ENCODE measurements around the gene VWF. TPM values are rescaled to one million over a fixed set of nuclear protein-coding genes. Genes with fewer than 3 reads are reported as not detected.

The VWF gene
- total and polyA plus RNA-seq, 2 donors (not counting 3 experiments of a cell fraction or from before 2014, with no cell fraction given) = 1,041 to 2,328 TPM

- ChIA-PET POLR2A (no interaction called here), CTCF (interaction anchor here (1.0 kb wide), 1 partner anchor 28 kb away, joined by 3 read pairs; no protein-coding TSS in a partner anchor)
- BruUV-seq (replicated peaks) = no TSS peak
- Histone ChIP-seq H3K79me2 (ENCODE audit: control insufficient read depth, insufficient read depth, low read length) (peaks cover 27% of the 10 kb centered on the region), H3K4me1 (ENCODE audit: control insufficient read depth, extremely low read depth, insufficient read depth, low read length) (peaks cover 74% of the 10 kb centered on the region), H3K27me3 (ENCODE audit: control insufficient read depth in 2 of 2, insufficient read depth in 2 of 2, low read length in 2 of 2) (no peaks in the 10 kb centered on the region), H3K4me2 (ENCODE audit: insufficient read depth, low read length) (no peak overlapping the region), H3K36me3 (ENCODE audit: control insufficient read depth in 2 of 2, extremely low read depth in 1 of 2, insufficient read depth in 2 of 2, low read length in 2 of 2) (peaks cover 51 to 60% of the 10 kb centered on the region in 2 experiments), H3K4me3 (replicated peaks in 1 of 3; ENCODE audit: insufficient read depth in 1 of 3, low read depth in 1 of 3, low read length in 3 of 3) (no peak overlapping the region), H2AFZ (ENCODE audit: low read depth, low read length) (no peak overlapping the region), H3K9me1 (replicated peaks; ENCODE audit: control insufficient read depth, extremely low read depth, insufficient read depth, low read length) (no peaks in the 10 kb centered on the region), H3K27ac (ENCODE audit: insufficient read depth, low read depth, low read length) (peak overlapping the region; percentile 13), H3K9ac (replicated peaks; ENCODE audit: extremely low read depth, insufficient read depth, low read length) (no peak overlapping the region), H4K20me1 (replicated peaks; ENCODE audit: control insufficient read depth, extremely low read depth, insufficient read depth, low read length) (no peaks in the 10 kb centered on the region), H3K9me3 (replicated peaks; ENCODE audit: control insufficient read depth, insufficient read depth, low read length) (no peaks in the 10 kb centered on the region)
- DNase-seq (ENCODE audit: low read depth, low spot score) (no peak), FAIRE-seq (no peak)
- dilution Hi-C loops (cut with MboI; ENCODE audit: extremely low pct_ligation_motif_present, low sequenced_read_pairs) (no loop called here), intact Hi-C loops (cut with micrococcal nuclease) (no loop called here)
- TF ChIP-seq POLR2A (IDR thresholded peaks at IDR 0.05; ENCODE audit: low read depth, low read length) (no peak), JUN (IDR thresholded peaks at IDR 0.05; ENCODE audit: borderline replicate concordance, insufficient read depth, insufficient read length, low read depth) (no peak), CTCF (IDR thresholded peaks at IDR 0.05; ENCODE audit: extremely low read depth in 1 of 2, insufficient read depth in 1 of 2, low read depth in 1 of 2, low read length in 2 of 2) (no peak)
- TF ChIP-seq, protein P1, sequence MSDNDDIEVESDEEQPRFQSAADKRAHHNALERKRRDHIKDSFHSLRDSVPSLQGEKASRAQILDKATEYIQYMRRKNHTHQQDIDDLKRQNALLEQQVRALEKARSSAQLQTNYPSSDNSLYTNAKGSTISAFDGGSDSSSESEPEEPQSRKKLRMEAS (IDR thresholded peaks at IDR 0.05; ENCODE audit: insufficient read depth, insufficient read length) = no peak
Observed at GRCh38 chr12:6095269-6095668, 29.2 kb downstream of the VWF start.

- Histone ChIP-seq H3K4me3 (replicated peaks in 1 of 3; ENCODE audit: insufficient read depth in 1 of 3, low read depth in 1 of 3, low read length in 3 of 3) (no peak overlapping the region), H3K9me3 (replicated peaks; ENCODE audit: control insufficient read depth, insufficient read depth, low read length) (no peaks in the 10 kb centered on the region), H4K20me1 (replicated peaks; ENCODE audit: control insufficient read depth, extremely low read depth, insufficient read depth, low read length) (no peaks in the 10 kb centered on the region), H3K9me1 (replicated peaks; ENCODE audit: control insufficient read depth, extremely low read depth, insufficient read depth, low read length) (no peaks in the 10 kb centered on the region), H3K27ac (ENCODE audit: insufficient read depth, low read depth, low read length) (peak overlapping the region; percentile 60), H3K9ac (replicated peaks; ENCODE audit: extremely low read depth, insufficient read depth, low read length) (peak overlapping the region; percentile 14), H3K4me1 (ENCODE audit: control insufficient read depth, extremely low read depth, insufficient read depth, low read length) (peaks cover 85% of the 10 kb centered on the region), H3K27me3 (ENCODE audit: control insufficient read depth in 2 of 2, insufficient read depth in 2 of 2, low read length in 2 of 2) (no peaks in the 10 kb centered on the region), H2AFZ (ENCODE audit: low read depth, low read length) (no peak overlapping the region), H3K79me2 (ENCODE audit: control insufficient read depth, insufficient read depth, low read length) (peaks cover 22% of the 10 kb centered on the region), H3K36me3 (ENCODE audit: control insufficient read depth in 2 of 2, extremely low read depth in 1 of 2, insufficient read depth in 2 of 2, low read length in 2 of 2) (peaks cover 48 to 67% of the 10 kb centered on the region in 2 experiments), H3K4me2 (ENCODE audit: insufficient read depth, low read length) (no peak overlapping the region)
- DNase-seq (ENCODE audit: low read depth, low spot score) (no peak), FAIRE-seq (no peak)
- ChIA-PET CTCF (interaction anchor here (0.9 to 2.9 kb wide), 13 partner anchors 9 to 192 kb away, joined by 3 to 16 read pairs (median 8); no protein-coding TSS in a partner anchor), POLR2A (interaction anchor here (0.6 to 1.8 kb wide), 6 partner anchors 10 to 73 kb away, joined by 3 to 10 read pairs (median 6); no protein-coding TSS in a partner anchor)
- dilution Hi-C loops (cut with MboI; ENCODE audit: extremely low pct_ligation_motif_present, low sequenced_read_pairs) (no loop called here), intact Hi-C loops (cut with micrococcal nuclease) (loop anchor here (1.0 to 2.0 kb wide), 5 partner anchors 9 to 78 kb away; no protein-coding TSS in a partner anchor)
- TF ChIP-seq, protein P1 (IDR thresholded peaks at IDR 0.05; ENCODE audit: insufficient read depth, insufficient read length) = no peak
- TF ChIP-seq CTCF (IDR thresholded peaks at IDR 0.05; ENCODE audit: extremely low read depth in 1 of 2, insufficient read depth in 1 of 2, low read depth in 1 of 2, low read length in 2 of 2) (no peak), JUN (IDR thresholded peaks at IDR 0.05; ENCODE audit: borderline replicate concordance, insufficient read depth, insufficient read length, low read depth) (no peak), FOS (IDR thresholded peaks at IDR 0.05; ENCODE audit: borderline replicate concordance, insufficient read depth, low read length) (no peak), MYC (IDR thresholded peaks at IDR 0.05; ENCODE audit: low read depth, low read length) (no peak), POLR2A (IDR thresholded peaks at IDR 0.05; ENCODE audit: low read depth, low read length) (no peak), EZH2 (IDR thresholded peaks at IDR 0.05; ENCODE audit: borderline replicate concordance, low read depth, low read length, severe bottlenecking) (no peak), GATA2 (IDR thresholded peaks at IDR 0.05; ENCODE audit: insufficient read depth, insufficient read length, low read depth, low read length) (no peak), POLR2AphosphoS5 (IDR thresholded peaks at IDR 0.05; ENCODE audit: insufficient read depth, low read depth, low read length) (no peak)
- BruUV-seq (replicated peaks) = no TSS peak
Observed at GRCh38 chr12:6093764-6094163, 30.7 kb downstream of the VWF start.

Data from endothelial cell of umbilical vein (primary cell).